Lower leg skin (tissue), 3 donors: Measurements from ENCODE around the gene PREP.

Experiments
- POLR2A ChIP-seq, 2 donors: fragments of 450-650 bp; IDR thresholded peaks; one replicate each; pipeline ENCODE4 v1.6.1; 2016 to 2017; ENCODE audit warnings: antibody characterized with exemption in 2 of 2, mild to moderate bottlenecking in 1 of 2, moderate library complexity in 1 of 2
- TF ChIP-seq, protein P1 (sequence below), 3 donors: fragments of 450-650 bp; IDR thresholded peaks; one replicate each; pipeline ENCODE4 v1.5.1; 2016; ENCODE audit warnings: antibody characterized with exemption in 3 of 3, mild to moderate bottlenecking in 3 of 3, moderate library complexity in 2 of 3

DNA sequence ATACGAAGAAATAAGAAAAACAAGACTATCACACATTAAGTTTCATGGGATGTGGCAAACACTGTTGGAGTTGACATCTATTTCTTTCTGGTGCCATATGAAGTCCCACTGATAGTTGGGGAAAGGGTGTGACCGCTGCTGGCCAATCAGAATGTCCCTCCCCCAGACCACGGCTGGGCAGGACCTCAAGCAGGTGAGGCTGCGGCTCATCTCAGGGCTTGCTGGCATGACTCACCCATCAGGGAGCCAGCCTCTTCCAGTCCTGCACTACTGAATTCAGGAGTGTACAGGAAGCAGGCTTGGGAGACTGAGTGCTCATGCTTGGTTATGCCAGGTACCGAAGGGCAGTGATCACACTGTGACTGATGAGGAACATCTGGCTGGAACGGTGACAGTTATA, 18.9 kb downstream of the PREP start:
- TF ChIP-seq, protein P1, sequence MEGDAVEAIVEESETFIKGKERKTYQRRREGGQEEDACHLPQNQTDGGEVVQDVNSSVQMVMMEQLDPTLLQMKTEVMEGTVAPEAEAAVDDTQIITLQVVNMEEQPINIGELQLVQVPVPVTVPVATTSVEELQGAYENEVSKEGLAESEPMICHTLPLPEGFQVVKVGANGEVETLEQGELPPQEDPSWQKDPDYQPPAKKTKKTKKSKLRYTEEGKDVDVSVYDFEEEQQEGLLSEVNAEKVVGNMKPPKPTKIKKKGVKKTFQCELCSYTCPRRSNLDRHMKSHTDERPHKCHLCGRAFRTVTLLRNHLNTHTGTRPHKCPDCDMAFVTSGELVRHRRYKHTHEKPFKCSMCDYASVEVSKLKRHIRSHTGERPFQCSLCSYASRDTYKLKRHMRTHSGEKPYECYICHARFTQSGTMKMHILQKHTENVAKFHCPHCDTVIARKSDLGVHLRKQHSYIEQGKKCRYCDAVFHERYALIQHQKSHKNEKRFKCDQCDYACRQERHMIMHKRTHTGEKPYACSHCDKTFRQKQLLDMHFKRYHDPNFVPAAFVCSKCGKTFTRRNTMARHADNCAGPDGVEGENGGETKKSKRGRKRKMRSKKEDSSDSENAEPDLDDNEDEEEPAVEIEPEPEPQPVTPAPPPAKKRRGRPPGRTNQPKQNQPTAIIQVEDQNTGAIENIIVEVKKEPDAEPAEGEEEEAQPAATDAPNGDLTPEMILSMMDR (IDR thresholded peaks at IDR 0.05) = no peak
- TF ChIP-seq POLR2A (IDR thresholded peaks at IDR 0.05) = no peak
